ENCODE data around the gene ALK.

ALK gene

DNA sequence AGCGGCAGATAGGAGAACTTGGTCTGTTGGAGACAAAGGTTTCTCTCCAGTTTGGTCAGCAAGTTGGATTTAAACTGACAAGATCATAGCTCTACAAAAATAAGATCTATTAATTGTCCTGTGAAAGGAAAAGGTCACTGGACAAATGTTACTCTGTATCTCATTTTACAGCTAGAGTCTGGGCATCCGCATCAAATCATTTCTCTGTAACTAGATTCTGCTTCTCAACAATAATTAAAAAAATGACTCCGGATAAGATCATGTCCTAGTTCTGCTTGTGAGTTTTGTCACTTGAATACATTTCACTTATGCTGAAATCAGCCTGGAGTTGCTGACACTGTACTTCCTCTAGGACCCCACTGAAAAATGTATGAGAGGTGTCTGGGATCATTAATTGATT lies 310.8 kb downstream of the ALK start:
- DNase-seq (ENCODE audit: low read depth): no peak

DNA sequence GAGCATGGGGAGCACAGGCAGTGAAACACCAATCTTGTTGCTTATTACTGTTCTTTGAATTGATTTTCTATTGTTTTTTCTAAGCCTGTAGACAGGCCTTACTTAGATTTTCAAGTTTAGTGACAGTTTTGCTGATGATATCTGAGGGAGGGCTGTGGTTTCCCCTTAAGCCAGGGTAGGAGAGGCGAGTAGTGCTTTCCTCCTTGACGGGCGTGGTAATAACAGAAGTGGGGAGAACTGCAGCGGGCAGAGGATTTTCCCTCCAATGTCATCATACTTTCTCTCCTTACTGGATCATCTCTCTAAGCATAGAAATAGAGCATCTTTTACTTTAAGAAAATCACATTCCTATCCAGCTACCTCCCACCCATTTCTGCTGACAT lies 314.4 kb downstream of the ALK start:
- DNase-seq (ENCODE audit: low read depth): no peak

DNA sequence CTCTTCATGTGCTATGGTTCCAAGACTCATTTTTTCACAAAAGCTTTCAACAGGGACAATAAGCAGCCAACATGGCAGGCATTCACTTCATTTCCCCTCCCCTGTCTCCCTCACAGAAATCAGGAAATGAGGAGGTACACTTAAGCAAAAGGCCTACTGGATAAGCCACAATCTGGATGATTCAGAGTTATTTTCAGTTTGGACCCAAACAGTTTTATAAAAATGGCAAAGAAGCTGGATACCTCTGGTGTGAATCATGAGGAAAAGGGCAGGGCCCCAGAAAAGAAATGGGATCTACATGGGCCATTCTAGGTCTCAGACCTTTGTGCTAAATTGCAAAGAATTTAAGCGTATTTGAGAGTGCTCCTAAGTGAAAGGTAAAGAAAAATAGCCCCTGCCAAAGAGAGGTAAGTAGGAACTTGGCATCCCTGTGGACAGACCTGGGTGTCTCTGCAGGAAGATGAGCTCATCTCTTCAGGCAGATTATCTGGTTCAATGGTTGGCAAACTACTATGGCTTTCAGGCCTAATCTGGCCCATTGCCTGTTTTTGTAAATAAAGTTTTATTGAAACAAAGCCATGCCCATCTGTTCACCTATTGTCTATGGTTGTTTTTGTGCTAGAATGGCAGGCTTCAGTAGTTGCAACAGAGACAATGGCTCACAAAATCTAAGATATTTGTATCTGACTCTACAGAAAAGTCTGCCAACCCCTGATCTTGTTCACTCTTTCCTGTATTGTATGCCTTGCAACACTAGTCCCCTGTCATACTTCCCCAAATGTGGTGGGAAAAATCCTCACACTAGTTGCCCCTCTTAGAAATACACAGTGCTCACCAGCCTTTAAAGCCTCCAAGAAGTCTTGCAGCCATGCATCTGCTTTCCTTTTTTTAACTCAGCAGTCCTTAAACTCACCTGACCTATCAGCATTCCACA lies 315.0 kb downstream of the ALK start:
- no peak for DNase-seq (ENCODE audit: low read depth)

- DNase-seq (ENCODE audit: low read depth): no peak
Measured at GRCh38 chr2:29603341-29603740, 318.0 kb downstream of the ALK start.

DNA sequence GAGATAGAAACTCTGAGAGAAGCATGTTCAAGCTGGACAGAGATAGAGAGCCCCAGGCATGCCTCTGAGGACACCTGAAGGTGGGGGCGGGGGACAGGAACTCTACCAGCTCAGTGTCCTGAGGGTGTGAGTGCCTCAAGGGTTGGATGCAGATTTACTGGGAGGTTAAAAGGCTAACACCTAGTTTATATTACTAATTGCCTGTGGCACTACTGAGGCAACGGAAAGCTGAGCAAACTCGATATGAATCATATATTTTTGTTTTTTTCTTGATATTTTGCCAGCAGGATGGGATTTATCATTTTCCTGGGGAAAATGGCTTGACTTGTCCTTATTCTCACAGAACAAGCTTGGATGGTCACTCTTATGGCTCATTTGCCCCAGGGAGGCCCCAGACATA lies 319.5 kb downstream of the ALK start:
- DNase-seq (ENCODE audit: low read depth): no peak

DNA sequence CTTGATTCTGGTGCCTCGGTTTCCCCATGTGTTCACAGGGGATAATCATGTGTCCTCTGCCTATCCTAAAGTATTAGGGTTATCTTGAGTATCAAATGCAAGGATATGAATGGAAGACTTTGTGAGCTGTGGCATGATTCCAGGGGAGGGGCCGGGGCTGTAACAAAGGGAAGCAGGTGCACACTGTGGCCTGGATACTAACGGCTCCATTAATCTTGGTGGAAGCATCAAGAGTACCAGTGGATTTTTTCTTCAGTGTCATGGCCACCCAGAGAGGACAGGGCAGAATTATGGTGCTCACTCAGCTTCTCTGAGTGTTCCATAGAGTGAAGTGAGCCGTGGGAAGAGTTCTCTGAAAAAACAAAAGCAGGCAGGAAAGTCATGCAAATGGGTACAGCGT lies 320.1 kb downstream of the ALK start:
- no peak for DNase-seq (ENCODE audit: low read depth)

GRCh38 chr2:29599946-29600345 lies 321.4 kb downstream of the ALK start:
- DNase-seq (ENCODE audit: low read depth): no peak

- no peak for DNase-seq (ENCODE audit: low read depth)
Measured at GRCh38 chr2:29598978-29599377, 322.4 kb downstream of the ALK start.

DNA sequence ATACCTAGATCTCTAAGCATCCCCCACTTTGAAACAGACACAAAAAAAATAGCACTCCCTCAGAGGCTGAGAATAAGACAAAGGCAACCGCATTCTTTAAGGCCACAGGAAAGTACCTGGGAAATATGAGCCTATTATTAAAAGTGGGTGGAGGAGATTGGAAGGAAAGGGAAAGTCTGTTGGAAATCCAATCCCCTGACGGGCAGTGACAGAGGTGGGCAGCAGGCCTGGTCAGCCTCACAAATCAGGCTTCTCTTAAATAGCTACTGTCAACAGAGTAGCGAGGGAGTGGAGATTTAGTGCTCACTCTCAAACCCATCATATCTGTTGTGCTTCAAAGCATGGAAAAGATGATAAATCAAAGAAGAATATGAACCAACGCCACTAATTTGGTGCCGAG lies 324.4 kb downstream of the ALK start:
- no peak for DNase-seq (ENCODE audit: low read depth)

DNA sequence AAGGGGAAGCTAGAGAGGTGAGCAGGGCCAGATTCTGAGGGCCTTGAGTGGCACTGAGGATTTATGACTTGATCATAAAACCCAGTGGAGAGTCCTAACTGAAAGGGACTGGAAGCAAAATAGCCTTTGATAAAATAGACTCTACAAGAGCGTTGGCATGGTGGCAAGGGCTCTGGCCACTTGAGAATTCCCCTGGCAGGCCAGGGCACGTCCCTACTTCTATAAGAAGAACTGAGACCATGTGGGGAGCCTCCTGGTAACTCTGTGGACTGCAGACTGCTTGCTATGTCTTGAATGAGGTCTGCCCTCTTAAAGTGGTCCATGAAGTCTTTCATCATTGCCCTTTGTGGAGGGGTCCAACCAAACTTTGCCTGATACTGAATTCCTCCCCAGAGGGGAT lies 324.8 kb downstream of the ALK start:
- DNase-seq (ENCODE audit: low read depth): no peak

DNA sequence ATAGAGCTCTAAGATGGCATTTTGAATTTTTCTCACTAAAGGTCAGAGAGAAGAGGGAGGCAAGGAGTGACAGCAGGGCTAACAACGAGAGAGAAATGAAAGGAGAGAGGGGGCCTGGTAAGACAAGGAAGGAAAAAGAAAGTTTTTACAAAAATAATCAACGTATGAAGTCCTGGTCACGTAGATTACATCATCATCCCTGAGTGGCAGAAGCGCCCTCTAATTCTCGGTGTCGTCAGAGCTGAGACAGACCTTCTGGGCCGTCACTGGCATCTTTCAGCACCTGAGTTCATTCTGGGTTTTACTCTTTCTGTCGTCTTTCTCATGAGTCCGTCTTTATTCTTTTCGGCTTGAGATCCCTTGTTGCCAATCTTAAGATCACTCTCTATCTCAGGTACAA lies 329.8 kb downstream of the ALK start:
- no peak for DNase-seq (ENCODE audit: low read depth)

- no peak for DNase-seq (ENCODE audit: low read depth)
Measured at GRCh38 chr2:29590211-29590610, 331.2 kb downstream of the ALK start.

DNA sequence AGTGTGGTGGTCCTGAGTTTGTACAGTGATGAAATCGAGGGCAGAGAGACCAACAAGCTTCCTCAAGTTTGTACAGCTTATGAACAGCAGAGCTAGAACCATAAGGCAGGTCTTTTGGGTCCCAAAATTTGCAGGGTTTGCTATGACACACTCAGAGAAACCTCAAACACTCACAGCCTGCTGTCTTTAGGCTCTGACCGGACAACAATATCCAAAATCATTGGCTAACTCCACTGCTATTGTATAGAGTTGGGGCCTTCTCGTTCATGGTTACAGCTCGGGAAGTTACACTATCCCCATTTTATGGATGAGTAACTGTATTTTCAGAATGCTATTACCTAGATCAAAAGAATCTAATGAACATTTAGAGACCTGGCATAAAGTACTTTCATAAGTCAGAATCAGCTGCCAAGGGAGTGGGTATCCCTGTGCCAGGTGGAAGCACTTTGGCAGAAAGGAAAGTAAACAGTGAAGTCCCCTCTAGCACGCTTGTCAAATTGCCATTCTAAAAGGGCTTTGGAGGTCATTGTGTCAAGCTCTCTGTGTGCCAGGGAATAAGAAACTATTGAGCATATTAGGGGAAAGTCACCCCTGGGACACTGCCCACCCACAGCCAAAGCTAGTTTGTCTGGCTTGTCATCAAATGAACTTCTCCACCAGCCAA lies 331.8 kb downstream of the ALK start:
- no peak for DNase-seq (ENCODE audit: low read depth)

DNA sequence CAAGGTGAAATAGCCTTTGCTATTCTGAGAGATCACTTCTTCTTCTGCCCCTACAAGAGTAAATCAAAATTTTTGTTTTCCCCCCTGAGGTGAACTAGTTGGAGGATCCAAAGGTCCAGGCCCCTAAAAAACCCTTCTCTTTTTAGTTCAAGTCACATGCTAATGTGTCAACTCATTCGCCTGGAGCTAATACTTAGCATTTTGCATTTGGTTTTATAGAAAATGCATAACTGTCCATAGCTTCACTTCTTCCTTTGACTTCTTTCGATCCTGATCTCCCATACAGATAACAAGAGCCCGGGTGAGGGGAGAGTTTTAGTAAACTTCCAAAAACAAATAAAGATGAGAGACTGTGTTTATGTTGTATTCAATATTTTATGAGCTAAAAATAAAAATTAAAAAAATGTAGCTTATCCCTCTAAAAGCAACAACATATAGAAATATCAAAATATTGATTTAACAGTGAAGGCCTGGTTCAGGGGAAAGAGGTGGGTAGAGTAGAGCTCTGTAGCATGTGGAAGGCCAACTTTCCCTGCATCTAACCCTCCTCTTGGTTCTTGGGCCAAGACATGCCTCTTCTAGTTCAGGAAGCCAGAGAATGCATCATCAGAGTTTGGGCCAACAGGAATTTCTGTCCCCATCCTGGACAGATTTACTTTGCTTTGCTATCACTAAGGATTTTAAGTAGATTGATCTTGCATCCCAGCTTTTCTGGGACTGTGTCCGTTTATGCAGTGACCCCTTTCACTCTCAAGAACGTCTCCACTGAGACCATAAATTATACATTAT lies 333.8 kb downstream of the ALK start:
- DNase-seq (ENCODE audit: low read depth): no peak

GRCh38 chr2:29586919-29587318 lies 334.5 kb downstream of the ALK start:
- DNase-seq (ENCODE audit: low read depth): no peak

DNA sequence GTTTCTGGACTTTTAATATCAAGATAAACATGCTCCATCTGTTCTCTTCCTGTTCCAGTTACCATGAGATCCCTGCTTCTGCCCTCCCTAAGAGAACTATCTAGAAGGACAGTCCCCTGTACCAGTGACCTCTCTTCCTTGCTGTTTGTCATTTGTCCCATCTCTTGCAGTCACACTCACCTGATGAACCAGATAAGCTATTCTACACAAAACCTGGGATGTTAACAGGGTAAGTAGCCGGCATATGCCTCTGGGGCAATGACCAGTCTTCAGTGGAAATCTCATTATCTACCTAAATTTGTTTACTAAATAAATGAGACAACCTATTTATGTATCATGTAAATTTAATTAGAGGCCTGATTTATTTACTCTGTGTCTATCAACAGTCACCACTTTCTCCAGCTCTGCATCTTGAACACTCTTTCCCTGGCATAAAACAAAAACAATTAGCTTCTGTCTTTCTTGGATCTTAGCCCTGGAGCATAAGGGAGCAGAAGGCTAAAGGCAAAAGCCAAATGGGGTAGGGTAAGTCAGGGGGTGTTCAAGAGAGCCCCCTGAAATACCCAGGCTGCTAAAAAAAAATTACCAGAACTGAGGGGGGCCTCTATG lies 337.7 kb downstream of the ALK start:
- no peak for DNase-seq (ENCODE audit: low read depth)

GRCh38 chr2:29583104-29583503 lies 338.3 kb downstream of the ALK start:
- no peak for DNase-seq (ENCODE audit: low read depth)

- no peak for DNase-seq (ENCODE audit: low read depth)
Measured at GRCh38 chr2:29582062-29582461, 339.3 kb downstream of the ALK start.

GRCh38 chr2:29580223-29580622 lies 341.2 kb downstream of the ALK start:
- no peak for DNase-seq (ENCODE audit: low read depth)

GRCh38 chr2:29579495-29580169 lies 341.8 kb downstream of the ALK start:
- no peak for DNase-seq (ENCODE audit: low read depth)

DNA sequence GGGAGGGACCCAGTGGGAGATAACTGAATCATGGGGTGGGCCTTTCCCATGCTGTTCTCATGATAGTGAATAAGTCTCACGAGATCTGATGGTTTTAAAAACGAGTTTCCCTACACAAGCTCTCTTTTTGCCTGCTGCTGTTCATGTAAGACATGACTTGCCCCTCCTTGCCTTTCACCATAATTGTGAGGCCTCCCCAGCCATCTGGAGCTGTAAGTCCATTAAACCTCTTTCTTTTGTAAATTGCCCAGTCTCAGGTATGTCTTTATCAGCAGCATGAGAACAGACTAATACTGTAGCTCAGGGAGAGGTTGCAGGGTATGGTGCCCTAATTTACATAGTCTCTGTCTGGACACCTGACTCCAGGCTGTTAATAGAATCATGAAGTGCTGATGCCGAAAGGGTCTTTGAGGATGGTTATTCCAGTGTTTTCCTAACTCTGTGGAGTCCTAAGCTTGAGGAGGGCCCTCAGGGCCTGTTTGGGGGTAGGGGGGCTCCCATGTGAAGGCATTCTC lies 343.2 kb downstream of the ALK start:
- no peak for DNase-seq (ENCODE audit: low read depth)

DNA sequence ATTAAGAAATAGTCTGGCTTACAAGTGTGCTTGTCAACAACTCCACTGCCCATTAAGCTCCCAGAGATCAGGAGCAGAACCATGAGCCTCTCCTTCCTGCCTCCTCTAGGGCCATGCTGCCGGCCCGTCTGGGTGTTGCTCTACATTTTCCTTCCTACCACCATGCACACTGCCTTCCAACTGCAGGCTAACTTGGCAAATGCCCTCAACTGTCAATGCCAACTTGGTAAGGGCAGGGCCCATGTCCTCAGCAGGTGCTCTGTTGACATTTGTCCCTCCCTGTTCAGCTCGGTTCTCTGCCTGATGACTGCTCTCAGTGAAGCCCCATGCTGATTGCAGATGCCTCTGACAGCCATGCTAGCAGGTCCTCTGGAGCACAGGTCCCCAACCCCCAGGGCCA lies 345.2 kb downstream of the ALK start:
- DNase-seq (ENCODE audit: low read depth): no peak
